ENCODE measurements around the gene ABCC9.

DNA sequence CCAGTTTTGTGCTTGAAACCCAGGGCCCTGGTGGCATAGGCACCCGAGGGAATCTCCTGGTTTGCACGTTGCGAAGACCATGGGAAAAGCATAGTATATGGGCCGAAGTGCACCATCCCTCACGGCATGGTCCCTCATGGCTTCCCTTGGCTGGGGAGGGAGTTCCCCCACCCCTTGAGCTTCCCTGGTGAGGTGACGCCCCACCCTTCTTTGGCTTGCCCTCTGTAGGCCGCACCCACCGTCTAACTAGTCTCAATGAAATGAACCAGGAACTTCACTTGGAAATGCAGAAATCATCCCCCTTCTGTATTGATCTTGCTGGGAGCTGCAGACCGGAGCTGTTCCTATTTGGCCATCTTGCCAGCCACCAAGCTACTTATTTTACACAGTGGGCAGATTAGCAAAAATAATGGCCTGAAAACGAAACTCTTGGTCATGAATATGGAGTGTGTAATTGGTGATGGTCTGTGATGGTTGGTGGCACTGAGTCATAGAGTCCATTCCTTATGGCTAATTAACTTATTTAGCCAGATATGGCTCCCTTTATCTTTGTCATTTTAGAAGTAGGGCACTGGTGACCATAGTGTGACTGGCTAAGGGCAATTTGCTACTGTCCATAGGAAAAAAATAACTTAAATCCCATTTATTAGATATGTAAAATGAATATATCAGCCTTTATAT is 145.4 kb downstream of the ABCC9 start:
- TF ChIP-seq, protein P1, sequence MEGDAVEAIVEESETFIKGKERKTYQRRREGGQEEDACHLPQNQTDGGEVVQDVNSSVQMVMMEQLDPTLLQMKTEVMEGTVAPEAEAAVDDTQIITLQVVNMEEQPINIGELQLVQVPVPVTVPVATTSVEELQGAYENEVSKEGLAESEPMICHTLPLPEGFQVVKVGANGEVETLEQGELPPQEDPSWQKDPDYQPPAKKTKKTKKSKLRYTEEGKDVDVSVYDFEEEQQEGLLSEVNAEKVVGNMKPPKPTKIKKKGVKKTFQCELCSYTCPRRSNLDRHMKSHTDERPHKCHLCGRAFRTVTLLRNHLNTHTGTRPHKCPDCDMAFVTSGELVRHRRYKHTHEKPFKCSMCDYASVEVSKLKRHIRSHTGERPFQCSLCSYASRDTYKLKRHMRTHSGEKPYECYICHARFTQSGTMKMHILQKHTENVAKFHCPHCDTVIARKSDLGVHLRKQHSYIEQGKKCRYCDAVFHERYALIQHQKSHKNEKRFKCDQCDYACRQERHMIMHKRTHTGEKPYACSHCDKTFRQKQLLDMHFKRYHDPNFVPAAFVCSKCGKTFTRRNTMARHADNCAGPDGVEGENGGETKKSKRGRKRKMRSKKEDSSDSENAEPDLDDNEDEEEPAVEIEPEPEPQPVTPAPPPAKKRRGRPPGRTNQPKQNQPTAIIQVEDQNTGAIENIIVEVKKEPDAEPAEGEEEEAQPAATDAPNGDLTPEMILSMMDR (IDR thresholded peaks at IDR 0.05), result no peak
- no peak for TF ChIP-seq POLR2AphosphoS5 (IDR thresholded peaks at IDR 0.05; ENCODE audit: low read depth, low read length)
